Mesenchymal stem cell (in vitro differentiated cells and primary cell): ENCODE data around the gene PLEKHG1.

Experiments used
- DNase-seq: peaks from one replicate; pipeline ENCODE4 v3.0.0-alpha.2; 2013
- H2AFZ ChIP-seq: one replicate; pipeline ENCODE4 v1.6.1; 2013; ENCODE audit warnings: low read depth, mild to moderate bottlenecking, control low read depth, inconsistent platforms, low read length, moderate library complexity
- H2AK5ac ChIP-seq: 2 replicates; pipeline ENCODE4 v1.6.1; 2013; ENCODE audit warnings: low read length, moderate library complexity, mild to moderate bottlenecking, inconsistent platforms; ENCODE audit not compliant: severe bottlenecking
- H2BK120ac ChIP-seq: one replicate; pipeline ENCODE4 v1.6.1; 2013; ENCODE audit warnings: low read depth, mild to moderate bottlenecking, inconsistent platforms, low read length, moderate library complexity
- H2BK12ac ChIP-seq, 2 experiments: one replicate each; pipeline ENCODE4 v1.6.1; 2013; ENCODE audit warnings: inconsistent platforms in 2 of 2, low read length in 2 of 2, mild to moderate bottlenecking in 2 of 2, moderate library complexity in 2 of 2, control low read depth in 1 of 2
- H2BK15ac ChIP-seq: one replicate; pipeline ENCODE4 v1.6.1; 2013; ENCODE audit warnings: mild to moderate bottlenecking, low read depth, inconsistent platforms; ENCODE audit not compliant: poor library complexity, severe bottlenecking
- H2BK5ac ChIP-seq: 2 replicates; pipeline ENCODE4 v1.6.1; 2013; ENCODE audit warnings: low read depth, mild to moderate bottlenecking, low read length, control low read depth, inconsistent platforms; ENCODE audit not compliant: poor library complexity, severe bottlenecking
- H3K14ac ChIP-seq, 2 experiments: one replicate each; pipeline ENCODE4 v1.6.1; 2013; ENCODE audit warnings: inconsistent platforms in 2 of 2, low read length in 2 of 2, control low read depth in 1 of 2, mild to moderate bottlenecking in 1 of 2, moderate library complexity in 1 of 2
- H3K18ac ChIP-seq, 2 experiments: one replicate each; pipeline ENCODE4 v1.6.1; 2013; ENCODE audit warnings: inconsistent platforms in 2 of 2, low read length in 2 of 2, control low read depth in 1 of 2, low read depth in 1 of 2, mild to moderate bottlenecking in 1 of 2
- H3K23ac ChIP-seq, 2 experiments: one replicate each; pipeline ENCODE4 v1.6.1; 2013; ENCODE audit warnings: inconsistent platforms in 2 of 2, low read length in 2 of 2, mild to moderate bottlenecking in 2 of 2, moderate library complexity in 2 of 2, control low read depth in 1 of 2
- H3K27ac ChIP-seq: 2 replicates; pipeline ENCODE4 v1.5.1; 2013; ENCODE audit warnings: mild to moderate bottlenecking, moderate library complexity, low read length, control low read depth, inconsistent platforms; ENCODE audit not compliant: poor library complexity, severe bottlenecking
- H3K27me3 ChIP-seq, 2 experiments: 2 replicates each; pipeline versions ENCODE4 v1.6.1 to v1.7.0; 2013; ENCODE audit warnings: low read length in 2 of 2, mild to moderate bottlenecking in 2 of 2, moderate library complexity in 2 of 2, control low read depth in 1 of 2, inconsistent platforms in 1 of 2; ENCODE audit not compliant: control insufficient read depth in 1 of 2, insufficient read depth in 1 of 2
- H3K36me3 ChIP-seq, 2 experiments: 2 replicates each; pipeline versions ENCODE4 v1.6.1 to v1.7.0; 2013; ENCODE audit warnings: low read length in 2 of 2, control low read depth in 1 of 2, inconsistent platforms in 1 of 2, low read depth in 1 of 2, mild to moderate bottlenecking in 1 of 2; ENCODE audit not compliant: insufficient read depth in 2 of 2, control insufficient read depth in 1 of 2
- H3K4ac ChIP-seq, 2 experiments: one replicate each; pipeline ENCODE4 v1.6.1; 2013; ENCODE audit warnings: inconsistent platforms in 2 of 2, low read length in 2 of 2, mild to moderate bottlenecking in 2 of 2, moderate library complexity in 2 of 2, control low read depth in 1 of 2, low read depth in 1 of 2
- H3K4me1 ChIP-seq: 2 replicates; pipeline ENCODE4 v1.6.1; 2013; ENCODE audit warnings: low read depth, low read length, control low read depth; ENCODE audit not compliant: control insufficient read depth, insufficient read depth
- H3K4me2 ChIP-seq: 2 replicates; pipeline ENCODE4 v1.6.1; 2013; ENCODE audit warnings: low read length, mild to moderate bottlenecking, inconsistent platforms; ENCODE audit not compliant: poor library complexity, severe bottlenecking
- H3K4me3 ChIP-seq, 2 experiments: 2 replicates each; pipeline versions ENCODE4 v1.5.1 to v1.7.0; 2013; ENCODE audit warnings: low read length in 2 of 2, mild to moderate bottlenecking in 2 of 2, control low read depth in 1 of 2, low read depth in 1 of 2; ENCODE audit not compliant: insufficient read depth in 1 of 2
- H3K79me1 ChIP-seq: replicated peaks from 2 replicates; pipeline ENCODE4 v1.6.1; 2013; ENCODE audit warnings: mild to moderate bottlenecking, control low read depth, low read length, inconsistent platforms; ENCODE audit not compliant: poor library complexity, severe bottlenecking
- H3K9ac ChIP-seq: 2 replicates; pipeline ENCODE4 v1.7.0; 2013; ENCODE audit warnings: mild to moderate bottlenecking, low read length, moderate library complexity
- H3K9me3 ChIP-seq: 2 replicates; pipeline ENCODE4 v1.7.0; 2013; ENCODE audit warnings: mild to moderate bottlenecking, low read length; ENCODE audit not compliant: control insufficient read depth
- H4K8ac ChIP-seq: one replicate; pipeline ENCODE4 v1.6.1; 2013; ENCODE audit warnings: inconsistent platforms, mild to moderate bottlenecking, low read length, moderate library complexity
- H4K91ac ChIP-seq: one replicate; pipeline ENCODE4 v1.6.1; 2013; ENCODE audit warnings: mild to moderate bottlenecking, low read length, inconsistent platforms
- WGBS: methylation state at CpG from one replicate; pipeline ENCODE4 v1.1.7; 2013; ENCODE audit warnings: mixed read lengths; 5-methylcytosine and 5-hydroxymethylcytosine counted together

PLEKHG1 gene

DNA sequence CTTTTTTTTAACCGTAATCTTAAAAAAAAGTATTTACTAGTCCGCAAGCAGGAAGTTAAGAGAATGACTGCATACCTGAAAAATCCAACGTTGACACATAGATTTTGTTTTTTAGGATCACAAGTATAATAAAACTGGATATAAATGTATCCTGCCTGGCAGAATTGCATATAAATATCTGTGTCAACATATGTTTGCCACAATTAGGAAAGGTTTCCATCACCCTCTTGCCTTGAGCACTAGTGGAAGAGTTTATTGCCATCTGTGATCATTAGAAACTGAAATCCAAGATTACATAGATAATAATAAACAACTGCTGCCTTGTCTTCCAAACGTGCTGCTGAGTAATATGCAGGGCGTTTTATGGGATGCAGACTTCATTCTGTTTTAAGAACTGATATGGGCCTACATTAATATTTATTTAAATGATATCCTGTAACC is 27.9 kb downstream of the PLEKHG1 start:
- no peak overlapping the region for H2BK5ac ChIP-seq
- peaks cover 0 to 10% of the 10 kb centered on the region in 2 experiments for H3K27me3 ChIP-seq
- no peak overlapping the region for H3K4ac ChIP-seq
- no peak overlapping the region for H2BK15ac ChIP-seq
- H3K27ac ChIP-seq: no peak overlapping the region
- H2BK120ac ChIP-seq: no peak overlapping the region
- peaks cover 0 to 3% of the 10 kb centered on the region in 2 experiments for H3K36me3 ChIP-seq
- no peak overlapping the region for H4K8ac ChIP-seq
- DNase-seq: peak; percentile 35
- no peak overlapping the region for H3K18ac ChIP-seq
- no peaks in the 10 kb centered on the region for H3K9me3 ChIP-seq
- H3K14ac ChIP-seq: no peak overlapping the region
- H3K9ac ChIP-seq: peak overlapping the region; percentile 58
- no peak overlapping the region for H3K4me3 ChIP-seq
- WGBS: no CpG with 5 or more reads among the region's 5 CpGs
- H3K4me1 ChIP-seq: peaks cover 1% of the 10 kb centered on the region
- no peak overlapping the region for H2BK12ac ChIP-seq
- no peak overlapping the region for H2AK5ac ChIP-seq
- H3K79me1 ChIP-seq: no peaks in the 10 kb centered on the region
- H4K91ac ChIP-seq: no peak overlapping the region
- no peak overlapping the region for H2AFZ ChIP-seq
- H3K4me2 ChIP-seq: no peak overlapping the region
- no peak overlapping the region for H3K23ac ChIP-seq

DNA sequence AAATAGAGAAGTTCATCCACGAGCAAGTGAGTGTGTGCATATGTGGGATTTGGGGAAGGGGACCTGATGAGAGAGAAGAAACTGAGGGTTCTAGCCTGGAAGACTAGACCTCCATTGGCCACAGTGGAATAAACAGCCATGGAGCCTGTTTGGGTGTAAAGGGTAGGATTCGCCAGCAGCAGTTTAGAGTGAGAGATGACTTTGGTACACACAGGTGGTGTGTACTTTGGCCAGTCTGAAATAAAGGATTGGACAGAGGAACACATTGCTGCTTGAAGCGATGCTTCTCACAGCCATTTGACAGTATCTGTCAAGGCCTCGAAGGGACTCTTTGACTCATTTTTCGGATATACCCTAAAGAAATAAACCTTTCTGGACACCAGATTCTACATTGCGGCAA is 29.2 kb downstream of the PLEKHG1 start:
- Histone ChIP-seq H2BK5ac (no peak overlapping the region), H2AK5ac (no peak overlapping the region), H3K4me3 (no peak overlapping the region), H3K9ac (no peak overlapping the region), H3K14ac (no peak overlapping the region), H3K27me3 (peaks cover 0 to 10% of the 10 kb centered on the region in 2 experiments), H4K91ac (no peak overlapping the region), H2BK12ac (no peak overlapping the region), H3K23ac (no peak overlapping the region), H2AFZ (no peak overlapping the region), H2BK15ac (no peak overlapping the region), H3K4me1 (peaks cover 3% of the 10 kb centered on the region), H3K18ac (no peak overlapping the region), H2BK120ac (no peak overlapping the region), H3K79me1 (no peaks in the 10 kb centered on the region), H3K36me3 (no peaks in the 10 kb centered on the region), H3K9me3 (no peaks in the 10 kb centered on the region), H3K4me2 (no peak overlapping the region), H3K27ac (no peak overlapping the region), H4K8ac (no peak overlapping the region), H3K4ac (no peak overlapping the region)
- WGBS: 72% methylated on average over 4 of the region's 6 CpGs
- DNase-seq: no peak

DNA sequence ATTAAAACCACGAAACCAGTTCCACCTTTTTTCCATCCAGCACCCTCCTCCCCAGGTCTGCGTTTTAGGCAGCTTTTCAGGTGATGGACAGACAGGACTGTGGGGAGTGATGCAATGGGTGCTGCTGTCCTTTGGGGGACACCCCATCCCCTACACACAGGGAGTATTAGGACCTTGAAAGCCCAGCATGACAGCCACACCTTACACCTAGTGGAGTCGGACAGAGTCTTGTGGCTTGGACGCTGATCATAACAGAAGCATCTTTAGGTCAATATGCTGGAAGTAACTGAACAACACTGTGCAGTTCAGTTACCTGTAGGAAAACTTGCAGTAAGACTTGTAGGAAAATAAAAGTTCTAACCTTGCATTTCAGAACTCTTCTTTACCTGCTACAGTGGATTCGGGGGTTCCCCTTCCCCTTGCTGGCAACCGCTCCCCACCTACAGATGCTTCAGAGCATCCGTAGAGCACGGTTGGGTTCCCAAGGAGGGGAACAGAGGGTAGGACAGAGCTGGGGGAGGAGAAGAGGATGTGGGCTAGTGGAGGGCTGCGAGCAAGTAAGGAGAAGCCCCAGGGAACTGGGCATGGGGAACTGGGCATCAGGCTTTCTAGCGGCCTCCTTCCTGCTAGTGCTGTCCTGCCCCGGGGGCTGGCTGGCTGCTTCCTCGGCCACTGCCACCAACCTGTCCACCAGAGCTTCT is 31.7 kb downstream of the PLEKHG1 start:
- Histone ChIP-seq H3K27ac (no peak overlapping the region), H3K4me3 (no peak overlapping the region), H4K8ac (no peak overlapping the region), H3K36me3 (no peaks in the 10 kb centered on the region), H2BK5ac (no peak overlapping the region), H2BK120ac (no peak overlapping the region), H4K91ac (no peak overlapping the region), H3K18ac (no peak overlapping the region), H2BK15ac (no peak overlapping the region), H3K23ac (no peak overlapping the region), H3K27me3 (peaks cover 0 to 10% of the 10 kb centered on the region in 2 experiments), H2AK5ac (no peak overlapping the region), H3K4ac (no peak overlapping the region), H3K4me1 (peaks cover 3% of the 10 kb centered on the region), H3K14ac (no peak overlapping the region), H3K9me3 (no peaks in the 10 kb centered on the region), H3K79me1 (no peaks in the 10 kb centered on the region), H2AFZ (no peak overlapping the region), H2BK12ac (no peak overlapping the region), H3K4me2 (no peak overlapping the region), H3K9ac (no peak overlapping the region)
- no peak for DNase-seq
- WGBS: 94% methylated on average over 10 of the region's 12 CpGs

GRCh38 chr6:150631984-150632642 is 32.4 kb downstream of the PLEKHG1 start:
- 76% methylated on average over 6 of the region's 9 CpGs for WGBS

More at GRCh38 chr6:150631984-150632642, 32.4 kb downstream of the PLEKHG1 start:
- Histone ChIP-seq H3K4ac (no peak overlapping the region), H3K23ac (no peak overlapping the region), H3K18ac (no peak overlapping the region), H2BK15ac (no peak overlapping the region), H2AK5ac (no peak overlapping the region), H3K9me3 (no peaks in the 10 kb centered on the region), H3K4me1 (peaks cover 3% of the 10 kb centered on the region), H2BK12ac (peak overlapping the region in 1 of 2 experiments; percentile 10), H3K9ac (no peak overlapping the region), H3K4me2 (no peak overlapping the region), H4K8ac (peak overlapping the region; percentile 4), H3K79me1 (no peaks in the 10 kb centered on the region), H3K27ac (no peak overlapping the region), H3K4me3 (no peak overlapping the region), H3K36me3 (no peaks in the 10 kb centered on the region), H3K14ac (no peak overlapping the region), H4K91ac (no peak overlapping the region), H2BK120ac (no peak overlapping the region), H2AFZ (no peak overlapping the region), H3K27me3 (peaks cover 0 to 10% of the 10 kb centered on the region in 2 experiments), H2BK5ac (no peak overlapping the region)
- DNase-seq: no peak
